A673 (cell line): Measurements from ENCODE around the gene IL10.

Experiments
- CTCF ChIP-seq: fragments of 300-800, 200-600 bp; sonication (generic); conservative IDR thresholded peaks from 2 replicates; pipeline ENCODE4 v1.5.1; 2017; ENCODE audit warnings: low read depth, mild to moderate bottlenecking, antibody characterized with exemption, low read length, moderate library complexity, mixed read lengths
- EZH2 ChIP-seq: fragments of 200-600 bp; sonication (generic); IDR thresholded peaks from 2 replicates; pipeline ENCODE4 v1.6.1; 2017; ENCODE audit warnings: borderline replicate concordance, low read depth, mild to moderate bottlenecking, mixed read lengths, antibody characterized with exemption, low read length; ENCODE audit not compliant: poor library complexity, severe bottlenecking

GRCh38 chr1:206814716-206815341 lies 42.5 kb upstream of the IL10 start:
- TF ChIP-seq CTCF (no peak), EZH2 (no peak)
